Measurements from ENCODE around the gene DSCAML1.

DSCAML1 gene

GRCh38 chr11:117839936-117840813, 43.2 kb upstream of the DSCAML1 start:
- DNase-seq (ENCODE audit: extremely low spot score): no peak
- CTCF ChIA-PET: interaction anchor here (1.0 kb wide), 1 partner anchor 106 kb away, joined by 5 read pairs; no protein-coding TSS in a partner anchor
- TF ChIP-seq PKNOX1 (IDR thresholded peaks at IDR 0.05) (no peak), SUZ12 (IDR thresholded peaks at IDR 0.05) (no peak), SP1 (IDR thresholded peaks at IDR 0.05) (no peak), FOXA1 (IDR thresholded peaks at IDR 0.05) (no peak), CTBP1 (IDR thresholded peaks at IDR 0.05; ENCODE audit: borderline replicate concordance) (no peak)
- POLR2A ChIA-PET: no interaction called here

- CTCF ChIA-PET: no interaction called here
Observed at GRCh38 chr11:117839380-117839881, 42.4 kb upstream of the DSCAML1 start.

GRCh38 chr11:117838901-117839300, 41.9 kb upstream of the DSCAML1 start:
- CTCF ChIA-PET: no interaction called here
- TF ChIP-seq LEF1 (IDR thresholded peaks at IDR 0.05; ENCODE audit: borderline replicate concordance): no peak
- TF ChIP-seq ZNF384 (IDR thresholded peaks at IDR 0.05): no peak
- TF ChIP-seq NFRKB (IDR thresholded peaks at IDR 0.05): no peak
- TF ChIP-seq SUZ12 (IDR thresholded peaks at IDR 0.05): no peak
- TF ChIP-seq L3MBTL2 (conservative IDR thresholded peaks at IDR 0.05): no peak
- TF ChIP-seq SP1 (IDR thresholded peaks at IDR 0.05): no peak
- TF ChIP-seq FOXA1 (IDR thresholded peaks at IDR 0.05): no peak
- TF ChIP-seq ELF4 (IDR thresholded peaks at IDR 0.05): no peak
- POLR2A ChIA-PET: no interaction called here
- no peak for DNase-seq (ENCODE audit: extremely low spot score)

More at GRCh38 chr11:117839380-117839881, 42.4 kb upstream of the DSCAML1 start:
- TF ChIP-seq SUZ12 (IDR thresholded peaks at IDR 0.05) (no peak), L3MBTL2 (conservative IDR thresholded peaks at IDR 0.05) (no peak), FOXK2 (IDR thresholded peaks at IDR 0.05) (no peak), ZNF384 (IDR thresholded peaks at IDR 0.05) (no peak), BHLHE40 (IDR thresholded peaks at IDR 0.05; ENCODE audit: borderline replicate concordance) (no peak), FOXA1 (IDR thresholded peaks at IDR 0.05) (no peak), CTBP1 (IDR thresholded peaks at IDR 0.05; ENCODE audit: borderline replicate concordance) (no peak), HDGF (IDR thresholded peaks at IDR 0.05; ENCODE audit: borderline replicate concordance) (no peak), LEF1 (IDR thresholded peaks at IDR 0.05; ENCODE audit: borderline replicate concordance) (no peak), TARDBP (IDR thresholded peaks at IDR 0.05) (no peak), SP1 (IDR thresholded peaks at IDR 0.05) (no peak), ELF4 (IDR thresholded peaks at IDR 0.05) (no peak)
- no peak for DNase-seq (ENCODE audit: extremely low spot score)
- POLR2A ChIA-PET: no interaction called here

GRCh38 chr11:117837791-117838190, 40.8 kb upstream of the DSCAML1 start:
- POLR2A ChIA-PET: no interaction called here
- CTCF ChIA-PET: no interaction called here
- DNase-seq (ENCODE audit: extremely low spot score): no peak
- TF ChIP-seq L3MBTL2 (conservative IDR thresholded peaks at IDR 0.05) (no peak), TARDBP (IDR thresholded peaks at IDR 0.05) (no peak), PKNOX1 (IDR thresholded peaks at IDR 0.05) (no peak), ZNF384 (IDR thresholded peaks at IDR 0.05) (no peak), SP1 (IDR thresholded peaks at IDR 0.05) (no peak), SUZ12 (IDR thresholded peaks at IDR 0.05) (no peak), FOXK2 (IDR thresholded peaks at IDR 0.05) (no peak), NFRKB (IDR thresholded peaks at IDR 0.05) (no peak)

GRCh38 chr11:117837070-117837776, 40.2 kb upstream of the DSCAML1 start:
- TF ChIP-seq SUZ12 (IDR thresholded peaks at IDR 0.05) (no peak), BHLHE40 (IDR thresholded peaks at IDR 0.05; ENCODE audit: borderline replicate concordance) (no peak), SP1 (IDR thresholded peaks at IDR 0.05) (no peak), ZNF384 (IDR thresholded peaks at IDR 0.05) (no peak), LEF1 (IDR thresholded peaks at IDR 0.05; ENCODE audit: borderline replicate concordance) (no peak), L3MBTL2 (conservative IDR thresholded peaks at IDR 0.05) (no peak), PKNOX1 (IDR thresholded peaks at IDR 0.05) (no peak), CTBP1 (IDR thresholded peaks at IDR 0.05; ENCODE audit: borderline replicate concordance) (no peak), ELF4 (IDR thresholded peaks at IDR 0.05) (no peak), FOXK2 (IDR thresholded peaks at IDR 0.05) (no peak), FOXA1 (IDR thresholded peaks at IDR 0.05) (no peak), ARNT (IDR thresholded peaks at IDR 0.05) (no peak)
- POLR2A ChIA-PET: no interaction called here
- no peak for DNase-seq (ENCODE audit: extremely low spot score)
- CTCF ChIA-PET: no interaction called here
